ENCODE measurements around the gene HEBP2. TPM values are rescaled to one million over a fixed set of nuclear protein-coding genes. Genes with fewer than 3 reads are reported as not detected.
A peak's percentile ranks its signal among the peaks of the same experiment; 100 is the strongest.

HEBP2 gene
- total and polyA plus RNA-seq, 2 of the 13 experiments (the other 11 are each of a cell fraction or from before 2014, with no cell fraction given): 16.0 to 72.8 TPM

DNA sequence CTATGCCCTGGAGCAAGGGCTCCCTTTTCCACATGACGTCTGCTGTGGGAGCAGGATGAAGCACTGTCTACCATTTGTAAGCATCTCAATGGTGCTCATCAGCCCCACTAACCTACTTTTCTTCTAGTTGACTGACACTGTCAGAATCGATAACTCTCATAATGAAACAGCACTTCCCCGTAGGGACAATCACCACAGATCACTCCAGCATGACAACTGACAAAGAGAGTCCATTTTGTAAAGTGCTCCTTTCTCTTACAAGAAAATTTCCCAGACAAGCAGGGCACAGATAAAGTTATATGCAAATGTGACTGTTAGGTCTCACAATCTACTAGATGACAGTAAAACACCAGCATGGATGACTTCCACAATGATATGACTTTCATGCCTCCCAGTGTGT is 46.4 kb downstream of the HEBP2 start:
- Histone ChIP-seq H3K4me1 (ENCODE audit: insufficient read depth, low read length) (peaks cover 18% of the 10 kb centered on the region), H3K4me3 (replicated peaks in 1 of 3; ENCODE audit: insufficient read depth in 1 of 3, low read depth in 2 of 3, low read length in 3 of 3) (no peak overlapping the region), H3K4me2 (ENCODE audit: low read depth, low read length) (no peak overlapping the region), H3K79me2 (ENCODE audit: insufficient read depth, low read length) (peaks cover 7% of the 10 kb centered on the region), H3K9me3 (ENCODE audit: low read length) (no peaks in the 10 kb centered on the region), H4K20me1 (ENCODE audit: insufficient read depth, low read length) (no peaks in the 10 kb centered on the region), H2AFZ (ENCODE audit: low read length) (no peak overlapping the region), H3K27ac (ENCODE audit: extremely low read length, insufficient read depth, low read length) (no peak overlapping the region), H3K36me3 (replicated peaks in 1 of 2; ENCODE audit: control insufficient read depth in 1 of 2, insufficient read depth in 2 of 2, low read length in 2 of 2) (peaks cover 5 to 60% of the 10 kb centered on the region in 2 experiments), H3K9ac (ENCODE audit: insufficient read depth, low read depth, low read length) (no peak overlapping the region), H3K27me3 (ENCODE audit: control insufficient read depth in 1 of 2, insufficient read depth in 2 of 2, low read length in 2 of 2) (no peaks in the 10 kb centered on the region)
- intact Hi-C loops (cut with micrococcal nuclease; ENCODE audit: unreplicated experiment): no loop called here
- 100% methylated on average over 3 of the region's 3 CpGs for WGBS (ENCODE audit: low lambda C conversion rate)
- TF ChIP-seq ZSCAN21 (CRISPR knock-in tag; IDR thresholded peaks at IDR 0.05; ENCODE audit: borderline replicate concordance) (no peak), AHR (CRISPR knock-in tag; IDR thresholded peaks at IDR 0.05) (no peak), TBX2 (CRISPR knock-in tag; IDR thresholded peaks at IDR 0.05; ENCODE audit: borderline replicate concordance) (0 out of 2 replicates have a peak, but pooled peaks have one; percentile 21), ZNF256 (CRISPR knock-in tag; conservative IDR thresholded peaks at IDR 0.05) (no peak), MYC (CRISPR knock-in tag; IDR thresholded peaks at IDR 0.05; ENCODE audit: borderline replicate concordance) (no peak)
- TF ChIP-seq, protein P1, sequence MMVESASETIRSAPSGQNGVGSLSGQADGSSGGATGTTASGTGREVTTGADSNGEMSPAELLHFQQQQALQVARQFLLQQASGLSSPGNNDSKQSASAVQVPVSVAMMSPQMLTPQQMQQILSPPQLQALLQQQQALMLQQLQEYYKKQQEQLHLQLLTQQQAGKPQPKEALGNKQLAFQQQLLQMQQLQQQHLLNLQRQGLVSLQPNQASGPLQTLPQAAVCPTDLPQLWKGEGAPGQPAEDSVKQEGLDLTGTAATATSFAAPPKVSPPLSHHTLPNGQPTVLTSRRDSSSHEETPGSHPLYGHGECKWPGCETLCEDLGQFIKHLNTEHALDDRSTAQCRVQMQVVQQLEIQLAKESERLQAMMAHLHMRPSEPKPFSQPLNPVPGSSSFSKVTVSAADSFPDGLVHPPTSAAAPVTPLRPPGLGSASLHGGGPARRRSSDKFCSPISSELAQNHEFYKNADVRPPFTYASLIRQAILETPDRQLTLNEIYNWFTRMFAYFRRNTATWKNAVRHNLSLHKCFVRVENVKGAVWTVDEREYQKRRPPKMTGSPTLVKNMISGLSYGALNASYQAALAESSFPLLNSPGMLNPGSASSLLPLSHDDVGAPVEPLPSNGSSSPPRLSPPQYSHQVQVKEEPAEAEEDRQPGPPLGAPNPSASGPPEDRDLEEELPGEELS (CRISPR knock-in tag; IDR thresholded peaks at IDR 0.05): no peak
- BruUV-seq (replicated peaks): no TSS peak
- DNase-seq (ENCODE audit: low spot score) (no peak), FAIRE-seq (no peak), ATAC-seq (peak; percentile 21; the same call in 1 of the 3 replicates)
- in situ Hi-C loops (cut with HindIII; ENCODE audit: extremely low pct_ligation_motif_present, low pct_unique_long_range_greater_than_20kb): no loop called here
- ChIA-PET CTCF (ENCODE audit: low intra/inter-chr PET ratio, low total read pairs) (no interaction called here), POLR2A (no interaction called here)

DNA sequence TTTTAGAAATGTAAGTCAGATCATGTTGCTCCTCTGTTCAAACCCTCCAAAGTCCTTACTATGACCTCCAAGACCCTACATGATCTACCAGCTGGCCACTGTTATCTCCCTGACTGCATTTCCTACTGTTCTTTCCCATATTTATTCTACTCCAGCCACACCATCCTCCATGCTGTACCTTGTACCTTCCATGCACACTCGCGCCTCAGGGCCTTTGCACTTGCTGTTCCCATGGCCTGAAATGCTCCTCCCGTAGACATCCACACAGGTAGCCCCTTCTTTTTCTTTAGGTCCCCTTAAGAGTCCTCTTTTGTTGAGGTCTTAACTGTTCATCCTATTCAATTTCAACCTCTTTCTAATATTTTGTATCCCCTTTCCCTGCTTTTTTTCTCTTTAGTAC is 47.0 kb downstream of the HEBP2 start:
- DNase-seq (ENCODE audit: low spot score) (no peak), FAIRE-seq (no peak), ATAC-seq (no peak)
- Histone ChIP-seq H4K20me1 (ENCODE audit: insufficient read depth, low read length) (no peaks in the 10 kb centered on the region), H3K27ac (ENCODE audit: extremely low read length, insufficient read depth, low read length) (no peak overlapping the region), H3K4me2 (ENCODE audit: low read depth, low read length) (no peak overlapping the region), H3K4me3 (replicated peaks in 1 of 3; ENCODE audit: insufficient read depth in 1 of 3, low read depth in 2 of 3, low read length in 3 of 3) (no peak overlapping the region), H2AFZ (ENCODE audit: low read length) (no peak overlapping the region), H3K4me1 (ENCODE audit: insufficient read depth, low read length) (peaks cover 18% of the 10 kb centered on the region), H3K79me2 (ENCODE audit: insufficient read depth, low read length) (peaks cover 7% of the 10 kb centered on the region), H3K9me3 (ENCODE audit: low read length) (no peaks in the 10 kb centered on the region), H3K9ac (ENCODE audit: insufficient read depth, low read depth, low read length) (no peak overlapping the region), H3K27me3 (ENCODE audit: control insufficient read depth in 1 of 2, insufficient read depth in 2 of 2, low read length in 2 of 2) (no peaks in the 10 kb centered on the region), H3K36me3 (replicated peaks in 1 of 2; ENCODE audit: control insufficient read depth in 1 of 2, insufficient read depth in 2 of 2, low read length in 2 of 2) (peaks cover 4 to 54% of the 10 kb centered on the region in 2 experiments)
- in situ Hi-C loops (cut with HindIII; ENCODE audit: extremely low pct_ligation_motif_present, low pct_unique_long_range_greater_than_20kb): no loop called here
- WGBS (ENCODE audit: low lambda C conversion rate): 96% methylated on average over 3 of the region's 3 CpGs
- BruUV-seq (replicated peaks): no TSS peak
- ChIA-PET CTCF (ENCODE audit: low intra/inter-chr PET ratio, low total read pairs) (no interaction called here), POLR2A (no interaction called here)
- intact Hi-C loops (cut with micrococcal nuclease; ENCODE audit: unreplicated experiment): no loop called here
- TF ChIP-seq ZMYM4 (CRISPR knock-in tag; IDR thresholded peaks at IDR 0.05) (0 out of 2 replicates have a peak, but pooled peaks have one; percentile 15), GLI4 (CRISPR knock-in tag; IDR thresholded peaks at IDR 0.05; ENCODE audit: borderline replicate concordance) (no peak), NAIF1 (CRISPR knock-in tag; IDR thresholded peaks at IDR 0.05; ENCODE audit: borderline replicate concordance) (0 out of 2 replicates have a peak, but pooled peaks have one; percentile 27), ZKSCAN8 (CRISPR knock-in tag; IDR thresholded peaks at IDR 0.05; ENCODE audit: borderline replicate concordance) (no peak), RCOR2 (CRISPR knock-in tag; IDR thresholded peaks at IDR 0.05) (peak; percentile 24; the same call in 1 of the 2 replicates), ZMYM3 (CRISPR knock-in tag; IDR thresholded peaks at IDR 0.05) (peak; percentile 87), HNF4A (CRISPR knock-in tag; IDR thresholded peaks at IDR 0.05) (peak; percentile 64)
- TF ChIP-seq, protein P2, sequence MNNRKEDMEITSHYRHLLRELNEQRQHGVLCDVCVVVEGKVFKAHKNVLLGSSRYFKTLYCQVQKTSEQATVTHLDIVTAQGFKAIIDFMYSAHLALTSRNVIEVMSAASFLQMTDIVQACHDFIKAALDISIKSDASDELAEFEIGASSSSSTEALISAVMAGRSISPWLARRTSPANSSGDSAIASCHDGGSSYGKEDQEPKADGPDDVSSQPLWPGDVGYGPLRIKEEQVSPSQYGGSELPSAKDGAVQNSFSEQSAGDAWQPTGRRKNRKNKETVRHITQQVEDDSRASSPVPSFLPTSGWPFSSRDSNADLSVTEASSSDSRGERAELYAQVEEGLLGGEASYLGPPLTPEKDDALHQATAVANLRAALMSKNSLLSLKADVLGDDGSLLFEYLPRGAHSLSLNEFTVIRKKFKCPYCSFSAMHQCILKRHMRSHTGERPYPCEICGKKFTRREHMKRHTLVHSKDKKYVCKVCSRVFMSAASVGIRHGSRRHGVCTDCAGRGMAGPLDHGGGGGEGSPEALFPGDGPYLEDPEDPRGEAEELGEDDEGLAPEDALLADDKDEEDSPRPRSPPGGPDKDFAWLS (CRISPR knock-in tag; IDR thresholded peaks at IDR 0.05; ENCODE audit: borderline replicate concordance): no peak
- TF ChIP-seq, protein P3, sequence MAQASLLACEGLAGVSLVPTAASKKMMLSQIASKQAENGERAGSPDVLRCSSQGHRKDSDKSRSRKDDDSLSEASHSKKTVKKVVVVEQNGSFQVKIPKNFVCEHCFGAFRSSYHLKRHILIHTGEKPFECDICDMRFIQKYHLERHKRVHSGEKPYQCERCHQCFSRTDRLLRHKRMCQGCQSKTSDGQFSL (CRISPR knock-in tag; IDR thresholded peaks at IDR 0.05): 0 out of 2 replicates have a peak, but pooled peaks have one; percentile 21
